ENCODE results near the gene CIROP.

Gene CIROP

GRCh38 chr14:23070262-23071129, 34.3 kb downstream of the CIROP start:
- no peak for ATAC-seq

GRCh38 chr14:23069413-23069806, 35.4 kb downstream of the CIROP start:
- TF ChIP-seq CSDC2 (CRISPR knock-in tag; IDR thresholded peaks at IDR 0.05) (no peak), SNAI2 (CRISPR knock-in tag; IDR thresholded peaks at IDR 0.05) (no peak), ZNF70 (CRISPR knock-in tag; IDR thresholded peaks at IDR 0.05) (no peak), ARNTL (CRISPR knock-in tag; IDR thresholded peaks at IDR 0.05; ENCODE audit: borderline replicate concordance, low read depth) (no peak)
- no peak for ATAC-seq

More at GRCh38 chr14:23070262-23071129, 34.3 kb downstream of the CIROP start:
- TF ChIP-seq CREB5 (CRISPR knock-in tag; IDR thresholded peaks at IDR 0.05; ENCODE audit: low read depth): no peak
- no peak for TF ChIP-seq SNAI2 (CRISPR knock-in tag; IDR thresholded peaks at IDR 0.05)
- no peak for TF ChIP-seq PATZ1 (CRISPR knock-in tag; IDR thresholded peaks at IDR 0.05; ENCODE audit: borderline replicate concordance)
- TF ChIP-seq TCF4 (CRISPR knock-in tag; IDR thresholded peaks at IDR 0.05; ENCODE audit: borderline replicate concordance): no peak
- TF ChIP-seq ISL1 (CRISPR knock-in tag; IDR thresholded peaks at IDR 0.05): no peak
- no peak for TF ChIP-seq GLIS3 (CRISPR knock-in tag; IDR thresholded peaks at IDR 0.05)
- no peak for TF ChIP-seq ARNTL (CRISPR knock-in tag; IDR thresholded peaks at IDR 0.05; ENCODE audit: borderline replicate concordance, low read depth)
- TF ChIP-seq ESRRG (CRISPR knock-in tag; IDR thresholded peaks at IDR 0.05): no peak
- TF ChIP-seq ZFP3 (CRISPR knock-in tag; IDR thresholded peaks at IDR 0.05): no peak

- peak; percentile 82 for ATAC-seq
- no peak for TF ChIP-seq BACH2 (CRISPR knock-in tag; IDR thresholded peaks at IDR 0.05; ENCODE audit: borderline replicate concordance)
- TF ChIP-seq PATZ1 (CRISPR knock-in tag; IDR thresholded peaks at IDR 0.05; ENCODE audit: borderline replicate concordance): no peak
Observed at GRCh38 chr14:23068789-23069412, 35.9 kb downstream of the CIROP start.

- no peak for ATAC-seq
Observed at GRCh38 chr14:23067847-23068788, 36.7 kb downstream of the CIROP start.

GRCh38 chr14:23066855-23067744, 37.7 kb downstream of the CIROP start:
- no peak for TF ChIP-seq TOX (CRISPR knock-in tag; IDR thresholded peaks at IDR 0.05; ENCODE audit: borderline replicate concordance)
- no peak for TF ChIP-seq ZC3H10 (CRISPR knock-in tag; IDR thresholded peaks at IDR 0.05)
- TF ChIP-seq ZNF565 (CRISPR knock-in tag; conservative IDR thresholded peaks at IDR 0.05; ENCODE audit: low read depth): no peak
- no peak for TF ChIP-seq BACH2 (CRISPR knock-in tag; IDR thresholded peaks at IDR 0.05; ENCODE audit: borderline replicate concordance)
- no peak for TF ChIP-seq ZNF70 (CRISPR knock-in tag; IDR thresholded peaks at IDR 0.05)
- no peak for TF ChIP-seq POU6F1 (CRISPR knock-in tag; IDR thresholded peaks at IDR 0.05; ENCODE audit: borderline replicate concordance, low read depth)
- no peak for ATAC-seq

More at GRCh38 chr14:23067847-23068788, 36.7 kb downstream of the CIROP start:
- no peak for TF ChIP-seq OSR1 (CRISPR knock-in tag; IDR thresholded peaks at IDR 0.05)
